Tibial nerve (tissue), 4 donors: Measurements from ENCODE around the gene JMJD1C. TPM values are rescaled to one million over a fixed set of nuclear protein-coding genes. Genes with fewer than 3 reads are reported as not detected.
"Not testable (repeated sequence)": the region's sequence is repeated elsewhere in the genome, so short reads cannot be mapped to it uniquely, and the experiment has no call there.

Experiments used
- DNase-seq, 2 donors: peaks; one replicate each; pipeline ENCODE4 v3.0.0-alpha.2; 2019; ENCODE audit warnings: low spot score in 2 of 2
- H3K27ac ChIP-seq, 4 donors: fragments of 200-600 bp; sonication (generic) in 3 of 4; one replicate each; pipeline ENCODE4 v1.5.1; 2017 to 2019; ENCODE audit warnings: mild to moderate bottlenecking in 1 of 4
- H3K27me3 ChIP-seq, 2 donors: fragments of 200-600 bp; sonication (generic) in 1 of 2; one replicate each; pipeline versions ENCODE4 v1.5.1 to v1.6.0; 2017 to 2019
- H3K36me3 ChIP-seq, 3 donors: fragments of 200-600 bp; sonication (generic); one replicate each; pipeline ENCODE4 v1.5.1; 2018 to 2019
- H3K4me1 ChIP-seq, 4 donors: fragments of 200-600 bp; sonication (generic) in 3 of 4; one replicate each; pipeline ENCODE4 v1.5.1; 2017 to 2019
- H3K4me3 ChIP-seq, 4 donors: fragments of 200-600 bp; sonication (generic) in 3 of 4; one replicate each; pipeline ENCODE4 v1.5.1; 2017 to 2019; ENCODE audit warnings: mild to moderate bottlenecking in 1 of 4, moderate library complexity in 1 of 4
- H3K9me3 ChIP-seq, 4 donors: fragments of 200-600 bp; sonication (generic) in 3 of 4; one replicate each; pipeline ENCODE4 v1.5.1; 2017 to 2019
- CTCF ChIP-seq, 5 experiments: fragments of 200-600 bp in 3 of 5; fragments of 450-650 bp in 2 of 5; sonication (generic) in 3 of 5; IDR thresholded peaks; one replicate each; pipeline ENCODE4 v1.5.1; 2016 to 2019; ENCODE audit warnings: antibody characterized with exemption in 5 of 5, mild to moderate bottlenecking in 3 of 5, moderate library complexity in 2 of 5
- EP300 ChIP-seq, 2 donors: sonication (generic); formaldehyde crosslinking; IDR thresholded peaks; one replicate each; pipeline ENCODE4 v1.6.1; 2017; ENCODE audit warnings: antibody characterized with exemption in 2 of 2, mild to moderate bottlenecking in 1 of 2
- POLR2A ChIP-seq, 2 donors: fragments of 450-650 bp; IDR thresholded peaks; one replicate each; pipeline ENCODE4 v1.6.1; 2017; ENCODE audit warnings: antibody characterized with exemption in 2 of 2, mild to moderate bottlenecking in 2 of 2, moderate library complexity in 2 of 2
- WGBS, 2 donors: methylation state at CpG; one replicate each; pipeline ENCODE4 v1.1.5; 2018; 5-methylcytosine and 5-hydroxymethylcytosine counted together
- total RNA-seq, 4 donors: library from RNA; depleted of rRNA; stranded (reverse); fragments of >200 nt; gene quantifications; one replicate each; pipeline ENCODE4 v1.1.0, GENCODE V29; 2016

JMJD1C gene
- total RNA-seq, 4 donors from 2014 or later: 100 to 156 (median 131) TPM

DNA sequence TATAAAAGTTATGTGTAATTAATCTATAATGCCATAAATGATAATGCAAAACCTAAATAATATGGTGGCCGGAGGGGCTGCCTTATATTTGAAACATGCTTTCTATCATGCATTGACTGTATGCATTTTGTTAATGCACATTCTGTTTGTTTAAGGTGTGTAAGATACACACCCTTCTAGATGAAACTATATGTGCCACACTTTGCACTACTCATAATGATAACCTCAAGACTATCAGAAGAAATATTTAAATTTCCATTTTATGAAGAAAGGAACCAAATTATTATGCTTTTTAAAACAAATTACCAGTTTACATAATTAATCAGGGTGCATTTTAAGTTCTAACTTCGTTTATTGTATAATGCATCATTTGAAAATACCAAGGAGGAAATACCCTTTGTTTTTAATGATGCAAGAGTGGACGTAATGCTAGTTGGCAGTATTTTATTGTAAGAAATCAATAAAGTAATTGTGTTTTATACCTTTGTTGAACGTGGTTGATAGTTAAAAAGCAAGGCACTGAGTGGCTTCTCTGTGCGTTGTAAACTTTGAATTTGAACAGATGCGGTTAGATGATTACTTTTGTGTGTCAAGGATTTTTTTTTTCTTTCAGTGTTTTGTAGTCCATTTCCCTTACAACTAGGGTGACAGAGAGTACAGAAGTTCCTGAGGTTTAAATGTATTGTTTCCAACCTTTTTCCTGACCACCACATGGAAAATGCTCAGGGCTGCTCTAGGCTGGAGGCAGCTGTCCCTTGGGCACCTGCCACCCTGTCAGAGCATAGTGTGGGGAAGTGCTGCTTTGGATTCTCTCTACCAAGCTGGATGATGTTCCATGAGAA is 311.0 kb downstream of the JMJD1C start:
- H3K27ac ChIP-seq: no peak overlapping the region

GRCh38 chr10:63153868-63154545 is 311.8 kb downstream of the JMJD1C start:
- peaks cover 0 to 48% (median 0%) of the 10 kb centered on the region in 3 donors for H3K36me3 ChIP-seq
- WGBS, 2 donors: 84 to 89% methylated on average over 9 of the region's 9 CpGs

More for the DNA sequence above, 311.0 kb downstream of the JMJD1C start:
- no peak for DNase-seq
- H3K27me3 ChIP-seq: no peaks in the 10 kb centered on the region
- H3K36me3 ChIP-seq: peaks cover 0 to 48% (median 0%) of the 10 kb centered on the region in 3 donors
- TF ChIP-seq EP300 (IDR thresholded peaks at IDR 0.05) (no peak), CTCF (IDR thresholded peaks at IDR 0.05) (no peak)
- H3K4me3 ChIP-seq: no peak overlapping the region
- no peaks in the 10 kb centered on the region for H3K9me3 ChIP-seq
- WGBS, 2 donors: 80 to 81% methylated on average over 6 of the region's 6 CpGs
- H3K4me1 ChIP-seq: peaks cover 0 to 17% (median 0%) of the 10 kb centered on the region in 4 donors

DNA sequence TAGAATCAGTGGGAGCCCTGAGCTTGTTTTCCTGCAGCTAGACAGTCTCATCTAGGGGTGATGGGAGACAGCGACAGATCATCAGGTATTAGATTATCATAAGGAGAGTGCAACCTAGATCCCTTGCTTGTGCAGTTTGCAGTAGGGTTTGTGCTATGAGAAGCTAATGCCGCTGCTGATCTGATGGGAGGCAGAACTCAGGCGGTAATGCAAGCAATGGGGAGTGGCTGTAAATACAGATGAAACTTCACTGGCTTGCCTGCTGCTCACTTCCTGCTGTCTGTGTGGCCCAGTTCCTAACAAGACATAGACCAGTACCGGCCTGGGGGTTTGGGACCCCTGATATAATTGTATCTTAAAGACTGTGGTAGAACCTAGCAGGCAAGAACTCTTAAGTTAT is 315.0 kb downstream of the JMJD1C start:
- no peaks in the 10 kb centered on the region for H3K9me3 ChIP-seq
- WGBS, 2 donors: 90 to 95% methylated on average over 4 of the region's 4 CpGs
- TF ChIP-seq POLR2A (IDR thresholded peaks at IDR 0.05): no peak
- no peak for TF ChIP-seq EP300 (IDR thresholded peaks at IDR 0.05)
- no peak for TF ChIP-seq CTCF (IDR thresholded peaks at IDR 0.05)
- peaks cover 0 to 48% (median 0%) of the 10 kb centered on the region in 3 donors for H3K36me3 ChIP-seq
- H3K27ac ChIP-seq: no peak overlapping the region
- H3K27me3 ChIP-seq: no peaks in the 10 kb centered on the region
- DNase-seq: no peak
- no peak overlapping the region for H3K4me3 ChIP-seq
- peaks cover 0 to 18% (median 6%) of the 10 kb centered on the region in 4 donors for H3K4me1 ChIP-seq

More at GRCh38 chr10:63153868-63154545, 311.8 kb downstream of the JMJD1C start:
- peaks cover 0 to 17% (median 0%) of the 10 kb centered on the region in 4 donors for H3K4me1 ChIP-seq
- not testable (repeated sequence) for DNase-seq, H3K27ac ChIP-seq, H3K9me3 ChIP-seq, H3K27me3 ChIP-seq, H3K4me3 ChIP-seq

- DNase-seq: no peak
- Histone ChIP-seq H3K27me3 (no peaks in the 10 kb centered on the region), H3K9me3 (no peaks in the 10 kb centered on the region), H3K4me3 (no peak overlapping the region), H3K36me3 (peaks cover 0 to 13% (median 0%) of the 10 kb centered on the region in 3 donors), H3K4me1 (peaks cover 0 to 17% (median 6%) of the 10 kb centered on the region in 4 donors), H3K27ac (peak overlapping the region in 1 of 4 donors; percentile 29)
- TF ChIP-seq EP300 (IDR thresholded peaks at IDR 0.05) (no peak), CTCF (IDR thresholded peaks at IDR 0.05) (no peak), POLR2A (IDR thresholded peaks at IDR 0.05) (no peak)
Observed at GRCh38 chr10:63146503-63146902, 319.3 kb downstream of the JMJD1C start.

GRCh38 chr10:63145782-63146181 is 320.0 kb downstream of the JMJD1C start:
- no peak for DNase-seq
- Histone ChIP-seq H3K4me3 (no peak overlapping the region), H3K27ac (peak overlapping the region in 2 of 4 donors; percentile 23 to 32), H3K4me1 (peaks cover 0 to 20% (median 6%) of the 10 kb centered on the region in 4 donors), H3K36me3 (peaks cover 0 to 11% (median 0%) of the 10 kb centered on the region in 3 donors), H3K9me3 (no peaks in the 10 kb centered on the region), H3K27me3 (no peaks in the 10 kb centered on the region)
- TF ChIP-seq POLR2A (IDR thresholded peaks at IDR 0.05) (no peak), CTCF (IDR thresholded peaks at IDR 0.05) (no peak), EP300 (IDR thresholded peaks at IDR 0.05) (no peak)
